CD14-positive monocyte (primary cell): Measurements from ENCODE around the gene TXN2. TPM values are rescaled to one million over a fixed set of nuclear protein-coding genes. Genes with fewer than 3 reads are reported as not detected.
A peak's percentile ranks its signal among the peaks of the same experiment; 100 is the strongest.

Experiments
- DNase-seq, 3 donors: peaks; one replicate each; pipeline ENCODE4 v3.0.0-alpha.2; 2011 to 2022
- H2AFZ ChIP-seq: 2 replicates; pipeline ENCODE4 v1.6.0; 2012; ENCODE audit warnings: mild to moderate bottlenecking, low read depth, low read length, inconsistent platforms; ENCODE audit not compliant: insufficient read depth, poor library complexity, severe bottlenecking
- H3K27ac ChIP-seq, 2 donors: 1 replicate in 1 of 2; 2 replicates in 1 of 2; pipeline ENCODE4 v1.5.1; 2012 to 2013; ENCODE audit warnings: low read length in 2 of 2, control low read depth in 1 of 2, inconsistent platforms in 1 of 2, low read depth in 1 of 2, mild to moderate bottlenecking in 1 of 2
- H3K27me3 ChIP-seq, 2 donors: one replicate each; pipeline versions ENCODE4 v1.6.0 to v1.6.1; 2011 to 2013; ENCODE audit warnings: low read length in 2 of 2; ENCODE audit not compliant: control insufficient read depth in 2 of 2, insufficient read depth in 2 of 2
- H3K36me3 ChIP-seq, 2 donors: replicated peaks in 1 of 2; 1 replicate in 1 of 2; 2 replicates in 1 of 2; pipeline versions ENCODE4 v1.5.1 to v1.6.1; 2012 to 2013; ENCODE audit warnings: low read length in 2 of 2, control low read depth in 1 of 2, inconsistent platforms in 1 of 2, mild to moderate bottlenecking in 1 of 2; ENCODE audit not compliant: insufficient read depth in 2 of 2, control insufficient read depth in 1 of 2
- H3K4me1 ChIP-seq, 2 donors: 1 replicate in 1 of 2; 2 replicates in 1 of 2; pipeline versions ENCODE4 v1.5.1 to v1.6.1; 2012 to 2013; ENCODE audit warnings: low read length in 2 of 2, control low read depth in 1 of 2, inconsistent platforms in 1 of 2, mild to moderate bottlenecking in 1 of 2, moderate library complexity in 1 of 2; ENCODE audit not compliant: insufficient read depth in 2 of 2, control insufficient read depth in 1 of 2
- H3K4me2 ChIP-seq: replicated peaks from 2 replicates; pipeline ENCODE3; 2012; ENCODE audit warnings: low read length, moderate library complexity, mild to moderate bottlenecking; ENCODE audit not compliant: poor library complexity, severe bottlenecking; ENCODE audit errors: extremely low read depth
- H3K4me3 ChIP-seq, 3 experiments: fragments of 200-600 bp in 1 of 3; sonication (generic) in 1 of 3; replicated peaks in 1 of 3; 1 replicate in 2 of 3; 2 replicates in 1 of 3; pipeline ENCODE4 v1.5.1; 2011 to 2013; ENCODE audit warnings: low read length in 3 of 3, mild to moderate bottlenecking in 3 of 3, control low read depth in 2 of 3, low read depth in 2 of 3, inconsistent platforms in 1 of 3, moderate library complexity in 1 of 3
- H3K79me2 ChIP-seq: 2 replicates; pipeline ENCODE4 v1.6.0; 2012; ENCODE audit warnings: mild to moderate bottlenecking, control low read depth, inconsistent platforms, low read length, moderate library complexity; ENCODE audit not compliant: insufficient read depth
- H3K9ac ChIP-seq: 2 replicates; pipeline ENCODE4 v1.6.0; 2017; ENCODE audit warnings: low read length, mild to moderate bottlenecking; ENCODE audit not compliant: insufficient read depth, poor library complexity, severe bottlenecking
- H3K9me3 ChIP-seq, 2 donors: replicated peaks in 1 of 2; 1 replicate in 1 of 2; 2 replicates in 1 of 2; pipeline versions ENCODE4 v1.5.1 to v1.6.1; 2012 to 2013; ENCODE audit warnings: low read length in 2 of 2, control low read depth in 1 of 2; ENCODE audit not compliant: control insufficient read depth in 1 of 2, insufficient read depth in 1 of 2
- H4K20me1 ChIP-seq: 2 replicates; pipeline ENCODE4 v1.6.0; 2012; ENCODE audit warnings: mild to moderate bottlenecking, low read length, control low read depth, moderate library complexity; ENCODE audit not compliant: insufficient read depth
- H3K27ac Mint-ChIP-seq, 7 donors: one replicate each; pipeline ENCODE4 v1.8.0; 2020; ENCODE audit warnings: mild to moderate bottlenecking in 7 of 7, mixed read lengths in 7 of 7, moderate library complexity in 6 of 7, inconsistent platforms in 2 of 7
- H3K27me3 Mint-ChIP-seq, 3 donors: one replicate each; pipeline ENCODE4 v1.8.0; 2021 to 2022; ENCODE audit warnings: low read depth in 3 of 3, mild to moderate bottlenecking in 3 of 3, mixed read lengths in 3 of 3, moderate library complexity in 3 of 3, inconsistent platforms in 1 of 3
- H3K36me3 Mint-ChIP-seq, 2 donors: one replicate each; pipeline ENCODE4 v1.8.0; 2020; ENCODE audit warnings: mixed read lengths in 2 of 2, inconsistent platforms in 1 of 2, mild to moderate bottlenecking in 1 of 2
- H3K4me1 Mint-ChIP-seq: one replicate; pipeline ENCODE4 v1.8.0; 2020; ENCODE audit warnings: mild to moderate bottlenecking, mixed read lengths
- H3K4me3 Mint-ChIP-seq, 2 donors: one replicate each; pipeline ENCODE4 v1.8.0; 2020; ENCODE audit warnings: mild to moderate bottlenecking in 2 of 2, mixed read lengths in 2 of 2, moderate library complexity in 1 of 2
- H3K9me3 Mint-ChIP-seq, 7 donors: one replicate each; pipeline ENCODE4 v1.8.0; 2020 to 2022; ENCODE audit warnings: mixed read lengths in 7 of 7, mild to moderate bottlenecking in 6 of 7, moderate library complexity in 6 of 7, inconsistent platforms in 2 of 7
- CTCF ChIP-seq: fragments of 200-600 bp; IDR thresholded peaks from one replicate; pipeline ENCODE4 v1.8.0; 2022; ENCODE audit warnings: antibody characterized with exemption, mild to moderate bottlenecking
- WGBS: methylation state at CpG from one replicate; pipeline ENCODE4 v1.1.5; 2013; ENCODE audit warnings: missing lambda C conversion rate; ENCODE audit not compliant: insufficient coverage; 5-methylcytosine and 5-hydroxymethylcytosine counted together
- intact Hi-C, 2 donors: fragments of 100-400 bp; cut with micrococcal nuclease; formaldehyde crosslinking; loops; one replicate each; pipeline versions ENCODE4 v1.15.0 to v1.15.1; 2023
- polyA plus RNA-seq, 3 donors: library from polyadenylated mRNA; depleted of rRNA in 1 of 3; unstranded in 2 of 3; stranded (reverse) in 1 of 3; fragments of 300-500 nt in 2 of 3; fragments of >200 nt in 1 of 3; fragmentation: Illumina TruSeq in 2 of 3; gene quantifications; 1 replicate in 2 of 3; 2 replicates in 1 of 3; pipeline ENCODE4 v1.2.3, GENCODE V29; 2012 to 2021

TXN2 gene
- polyA plus RNA-seq, 3 donors: 79.8 to 141 (median 140) TPM

- WGBS: 99% methylated on average over 10 of the region's 13 CpGs
- no peak overlapping the region for H3K4me3 Mint-ChIP-seq
- no peaks in the 10 kb centered on the region for H4K20me1 ChIP-seq
Observed at GRCh38 chr22:36486619-36487384, 5.4 kb upstream of the TXN2 start.

More at GRCh38 chr22:36486619-36487384, 5.4 kb upstream of the TXN2 start:
- Histone ChIP-seq H3K4me2 (no peak overlapping the region), H3K27ac (no peak overlapping the region), H2AFZ (no peak overlapping the region), H3K4me1 (peaks cover 5 to 6% of the 10 kb centered on the region in 2 donors), H3K4me3 (no peak overlapping the region), H3K36me3 (peaks cover 2 to 7% of the 10 kb centered on the region in 2 donors), H3K79me2 (no peaks in the 10 kb centered on the region), H3K27me3 (no peaks in the 10 kb centered on the region), H3K9ac (no peak overlapping the region), H3K9me3 (peaks cover 12 to 13% of the 10 kb centered on the region in 2 donors)
- intact Hi-C loops: no loop called here
- Mint-ChIP-seq H3K9me3 (peaks cover 13 to 20% (median 16%) of the 10 kb centered on the region in 7 donors), H3K27me3 (peaks cover 0 to 4% (median 0%) of the 10 kb centered on the region in 3 donors), H3K36me3 (peaks cover 18 to 41% of the 10 kb centered on the region in 2 donors), H3K27ac (peak overlapping the region in 1 of 7 donors; percentile 59), H3K4me1 (peaks cover 4% of the 10 kb centered on the region)
- peak; percentile 18 to 56 (median 29) for DNase-seq
- peak; percentile 46 for TF ChIP-seq CTCF
